GM21390 (cell line): ENCODE measurements around the gene ALAS1.
"Not testable (repeated sequence)": the region's sequence is repeated elsewhere in the genome, so short reads cannot be mapped to it uniquely, and the experiment has no call there.

Experiments used
- ATAC-seq: cut with Tn5 transposase; IDR thresholded peaks from one replicate; pipeline ENCODE4 v1.9.1; 2021; ENCODE audit not compliant: unreplicated experiment

Gene ALAS1

GRCh38 chr3:52176951-52177700, 20.8 kb upstream of the ALAS1 start:
- no peak for ATAC-seq

GRCh38 chr3:52177701-52178042, 20.3 kb upstream of the ALAS1 start:
- ATAC-seq, result no peak

- ATAC-seq, result not testable (repeated sequence)
These were observed 19.8 kb upstream of the ALAS1 start for GRCh38 chr3:52178126-52178525.

- no peak for ATAC-seq
These were observed 19.4 kb upstream of the ALAS1 start for GRCh38 chr3:52178537-52178936.

- no peak for ATAC-seq
These were observed 16.4 kb upstream of the ALAS1 start for GRCh38 chr3:52181543-52181942.

GRCh38 chr3:52182196-52182595, 15.8 kb upstream of the ALAS1 start:
- ATAC-seq, result no peak

GRCh38 chr3:52182691-52183090, 15.3 kb upstream of the ALAS1 start:
- no peak for ATAC-seq

- no peak for ATAC-seq
These were observed 14.0 kb upstream of the ALAS1 start for GRCh38 chr3:52183786-52184445.

- no peak for ATAC-seq
These were observed 13.3 kb upstream of the ALAS1 start for GRCh38 chr3:52184690-52185089.

- ATAC-seq, result no peak
These were observed 12.6 kb upstream of the ALAS1 start for GRCh38 chr3:52185311-52185710.

GRCh38 chr3:52185837-52186236, 12.1 kb upstream of the ALAS1 start:
- no peak for ATAC-seq

- no peak for ATAC-seq
These were observed 11.2 kb upstream of the ALAS1 start for GRCh38 chr3:52186729-52187128.

GRCh38 chr3:52188556-52188955, 9.4 kb upstream of the ALAS1 start:
- ATAC-seq, result no peak

GRCh38 chr3:52190294-52191074, 7.5 kb upstream of the ALAS1 start:
- ATAC-seq, result no peak

- ATAC-seq, result no peak
These were observed 6.3 kb upstream of the ALAS1 start for GRCh38 chr3:52191663-52192062.

GRCh38 chr3:52193065-52193464, 4.9 kb upstream of the ALAS1 start:
- ATAC-seq, result no peak

GRCh38 chr3:52194485-52195290, 3.3 kb upstream of the ALAS1 start:
- no peak for ATAC-seq

- no peak for ATAC-seq
These were observed 2.7 kb upstream of the ALAS1 start for GRCh38 chr3:52195291-52195597.

GRCh38 chr3:52195823-52196331, 2.1 kb upstream of the ALAS1 start:
- no peak for ATAC-seq

- no peak for ATAC-seq
These were observed 983 bp upstream of the ALAS1 start for GRCh38 chr3:52196977-52197376.

GRCh38 chr3:52197499-52197841, 490 bp upstream of the ALAS1 start:
- ATAC-seq, result no peak
